Lower leg skin (tissue), 3 donors: ENCODE measurements around the gene DNTTIP2.
"Not testable (repeated sequence)": the region's sequence is repeated elsewhere in the genome, so short reads cannot be mapped to it uniquely, and the experiment has no call there.

Source experiments
- POLR2A ChIP-seq, 2 donors: fragments of 450-650 bp; IDR thresholded peaks; one replicate each; pipeline ENCODE4 v1.6.1; 2016 to 2017; ENCODE audit warnings: antibody characterized with exemption in 2 of 2, mild to moderate bottlenecking in 1 of 2, moderate library complexity in 1 of 2
- TF ChIP-seq, protein P1 (sequence below), 3 donors: fragments of 450-650 bp; IDR thresholded peaks; one replicate each; pipeline ENCODE4 v1.5.1; 2016; ENCODE audit warnings: antibody characterized with exemption in 3 of 3, mild to moderate bottlenecking in 3 of 3, moderate library complexity in 2 of 3

- not testable (repeated sequence) for TF ChIP-seq POLR2A (IDR thresholded peaks at IDR 0.05)
- TF ChIP-seq, protein P1, sequence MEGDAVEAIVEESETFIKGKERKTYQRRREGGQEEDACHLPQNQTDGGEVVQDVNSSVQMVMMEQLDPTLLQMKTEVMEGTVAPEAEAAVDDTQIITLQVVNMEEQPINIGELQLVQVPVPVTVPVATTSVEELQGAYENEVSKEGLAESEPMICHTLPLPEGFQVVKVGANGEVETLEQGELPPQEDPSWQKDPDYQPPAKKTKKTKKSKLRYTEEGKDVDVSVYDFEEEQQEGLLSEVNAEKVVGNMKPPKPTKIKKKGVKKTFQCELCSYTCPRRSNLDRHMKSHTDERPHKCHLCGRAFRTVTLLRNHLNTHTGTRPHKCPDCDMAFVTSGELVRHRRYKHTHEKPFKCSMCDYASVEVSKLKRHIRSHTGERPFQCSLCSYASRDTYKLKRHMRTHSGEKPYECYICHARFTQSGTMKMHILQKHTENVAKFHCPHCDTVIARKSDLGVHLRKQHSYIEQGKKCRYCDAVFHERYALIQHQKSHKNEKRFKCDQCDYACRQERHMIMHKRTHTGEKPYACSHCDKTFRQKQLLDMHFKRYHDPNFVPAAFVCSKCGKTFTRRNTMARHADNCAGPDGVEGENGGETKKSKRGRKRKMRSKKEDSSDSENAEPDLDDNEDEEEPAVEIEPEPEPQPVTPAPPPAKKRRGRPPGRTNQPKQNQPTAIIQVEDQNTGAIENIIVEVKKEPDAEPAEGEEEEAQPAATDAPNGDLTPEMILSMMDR (IDR thresholded peaks at IDR 0.05) = not testable (repeated sequence)
Observed at GRCh38 chr1:93868492-93868891, 10.5 kb downstream of the DNTTIP2 start.
